HepG2 (cell line): ENCODE data around the gene LRRC3. TPM values are rescaled to one million over a fixed set of nuclear protein-coding genes. Genes with fewer than 3 reads are reported as not detected.

Experiments
- E2F5 ChIP-seq: sonication (generic); formaldehyde crosslinking; conservative IDR thresholded peaks from 2 replicates; pipeline ENCODE4 v1.4.0; 2020; ENCODE audit warnings: missing genetic modification reagents
- HDAC6 ChIP-seq: fragments of 200-600 bp; sonication (generic); IDR thresholded peaks from 2 replicates; pipeline ENCODE4 v1.7.0; 2017; ENCODE audit warnings: mild to moderate bottlenecking, antibody characterized with exemption, low read length, low read depth
- MAF1 ChIP-seq: sonication (generic); formaldehyde crosslinking; IDR thresholded peaks from 2 replicates; pipeline ENCODE4 v1.5.0; 2020; ENCODE audit warnings: missing genetic modification reagents, borderline replicate concordance
- MAZ ChIP-seq, 2 experiments: sonication (generic) in 1 of 2; formaldehyde crosslinking in 1 of 2; IDR thresholded peaks; 2 replicates each; pipeline versions ENCODE4 v1.5.0 to v1.6.1; 2012 to 2020; ENCODE audit warnings: low read depth in 2 of 2, mild to moderate bottlenecking in 2 of 2, borderline replicate concordance in 1 of 2, improper control_type of control experiment in 1 of 2, low read length in 1 of 2, missing genetic modification reagents in 1 of 2, moderate library complexity in 1 of 2
- MLLT10 ChIP-seq: sonication (generic); formaldehyde crosslinking; IDR thresholded peaks from 2 replicates; pipeline ENCODE4 v1.4.0; 2020; ENCODE audit warnings: missing genetic modification reagents
- MZF1 ChIP-seq: sonication (generic); formaldehyde crosslinking; IDR thresholded peaks from 2 replicates; pipeline ENCODE4 v1.8.1; 2023; ENCODE audit warnings: mild to moderate bottlenecking, missing genetic modification reagents, borderline replicate concordance
- NBN ChIP-seq: fragments of 450-650 bp; conservative IDR thresholded peaks from 2 replicates; pipeline ENCODE4 v1.6.1; 2017
- NCOA2 ChIP-seq: sonication (generic); formaldehyde crosslinking; IDR thresholded peaks from 2 replicates; pipeline ENCODE4 v1.8.0; 2022; ENCODE audit warnings: inconsistent platforms
- NR2F6 ChIP-seq, 2 experiments: IDR thresholded peaks; 2 replicates each; pipeline ENCODE4 v1.6.1; 2016; ENCODE audit warnings: antibody characterized with exemption in 1 of 2, mild to moderate bottlenecking in 1 of 2
- PHB2 ChIP-seq: fragments of 450-650 bp; IDR thresholded peaks from 2 replicates; pipeline ENCODE4 v1.6.1; 2018; ENCODE audit not compliant: partially characterized antibody
- PHF21A ChIP-seq: sonication (generic); formaldehyde crosslinking; IDR thresholded peaks from 2 replicates; pipeline ENCODE4 v1.5.0; 2020; ENCODE audit warnings: mild to moderate bottlenecking, missing genetic modification reagents
- SAFB2 ChIP-seq: sonication (generic); formaldehyde crosslinking; IDR thresholded peaks from 2 replicates; pipeline ENCODE4 v1.5.1; 2020; ENCODE audit warnings: missing genetic modification reagents, low read depth, mild to moderate bottlenecking, borderline replicate concordance
- SETDB1 ChIP-seq: sonication (generic); formaldehyde crosslinking; IDR thresholded peaks from 2 replicates; pipeline ENCODE4 v1.5.1; 2020; ENCODE audit warnings: missing genetic modification reagents, mild to moderate bottlenecking, borderline replicate concordance
- TERF1 ChIP-seq: sonication (generic); formaldehyde crosslinking; IDR thresholded peaks from 2 replicates; pipeline ENCODE4 v1.8.0; 2022; ENCODE audit warnings: mild to moderate bottlenecking, missing genetic modification reagents, moderate library complexity
- ZBTB40 ChIP-seq, 2 experiments: fragments of 450-650 bp in 1 of 2; sonication (generic) in 1 of 2; formaldehyde crosslinking in 1 of 2; IDR thresholded peaks; 2 replicates each; pipeline versions ENCODE4 v1.6.1 to v1.8.0; 2016 to 2022; ENCODE audit warnings: antibody characterized with exemption in 1 of 2, mild to moderate bottlenecking in 1 of 2, missing genetic modification reagents in 1 of 2
- ZFY ChIP-seq: sonication (generic); formaldehyde crosslinking; IDR thresholded peaks from 2 replicates; pipeline ENCODE4 v1.4.0; 2020; ENCODE audit warnings: missing genetic modification reagents
- ZNF33A ChIP-seq: sonication (generic); formaldehyde crosslinking; IDR thresholded peaks from 2 replicates; pipeline ENCODE4 v1.5.1; 2020; ENCODE audit warnings: missing genetic modification reagents, mild to moderate bottlenecking, moderate library complexity, borderline replicate concordance
- ZNF747 ChIP-seq: sonication (generic); formaldehyde crosslinking; IDR thresholded peaks from 2 replicates; pipeline ENCODE4 v1.8.1; 2023; ENCODE audit warnings: missing genetic modification reagents, mild to moderate bottlenecking, borderline replicate concordance
- polyA plus RNA-seq, 8 experiments: library from polyadenylated mRNA; depleted of rRNA in 3 of 8; stranded (reverse) in 7 of 8; unstranded in 1 of 8; fragments of >200 nt; fragmentation: Illumina TruSeq in 4 of 8; extraction: Trizol in 4 of 8; gene quantifications; 2 replicates each; pipeline versions ENCODE4 v1.2.1 to v1.2.3, GENCODE V29; 2011 to 2016; ENCODE audit warnings: low read depth in 4 of 8, missing spikeins in 1 of 8, mixed read lengths in 1 of 8; ENCODE audit not compliant: insufficient read depth in 1 of 8
- total RNA-seq, 5 experiments: library from RNA; depleted of rRNA; stranded (reverse); fragments of >200 nt; fragmentation: Illumina TruSeq; extraction: Trizol; gene quantifications; 2 replicates each; pipeline ENCODE4 v1.2.3, GENCODE V29; 2016; ENCODE audit warnings: low read depth in 1 of 5

LRRC3 gene
- total and polyA plus RNA-seq, 2 of the 13 experiments (the other 11 are each of a cell fraction or from before 2014, with no cell fraction given): 4.8 to 16.5 TPM

- TF ChIP-seq MAZ (IDR thresholded peaks at IDR 0.05; ENCODE audit: borderline replicate concordance, low read depth, low read length) (no peak), MAZ (CRISPR knock-in tag; IDR thresholded peaks at IDR 0.05; ENCODE audit: low read depth) (0 out of 2 replicates have a peak, but pooled peaks have one; percentile 19), ZFY (peak; percentile 70), MLLT10 (no peak), ZNF33A (CRISPR knock-in tag) (no peak), MZF1 (no peak), NBN (no peak), ZNF747 (no peak), PHF21A (CRISPR knock-in tag) (peak; percentile 89), TERF1 (CRISPR knock-in tag) (no peak), NR2F6 (IDR thresholded peaks at IDR 0.05) (peak; percentile 77), NR2F6 (CRISPR knock-in tag; IDR thresholded peaks at IDR 0.05) (peak; percentile 61; the same call in 1 of the 2 replicates), NCOA2 (peak; percentile 71), MAF1 (CRISPR knock-in tag) (no peak), ZBTB40 (IDR thresholded peaks at IDR 0.05) (no peak), ZBTB40 (CRISPR knock-in tag; IDR thresholded peaks at IDR 0.05) (no peak), PHB2 (no peak), E2F5 (CRISPR knock-in tag) (no peak), SETDB1 (no peak), SAFB2 (CRISPR knock-in tag) (no peak), HDAC6 (no peak)
These were observed 27.4 kb downstream of the LRRC3 start (continued) for GRCh38 chr21:44482581-44483287.
